GM13977 (cell line): ENCODE results near the gene TNFRSF11A.

Source experiments
- DNase-seq: peaks from one replicate; pipeline ENCODE4 v3.0.0; 2012; ENCODE audit warnings: low spot score
- CTCF ChIP-seq: IDR thresholded peaks from 2 replicates; pipeline ENCODE4 v1.5.1; 2012; ENCODE audit warnings: mild to moderate bottlenecking, control low read depth; ENCODE audit not compliant: insufficient read depth; ENCODE audit errors: extremely low read depth, missing control alignments
- in situ Hi-C: fragments of 300-500 bp; cut with MboI; formaldehyde crosslinking; loops from one replicate; pipeline ENCODE4 v1.12.0; 2022; ENCODE audit warnings: low sequenced_read_pairs, low pct_unique_long_range_greater_than_20kb, mixed read lengths, inconsistent platforms; ENCODE audit not compliant: unreplicated experiment

Gene TNFRSF11A

DNA sequence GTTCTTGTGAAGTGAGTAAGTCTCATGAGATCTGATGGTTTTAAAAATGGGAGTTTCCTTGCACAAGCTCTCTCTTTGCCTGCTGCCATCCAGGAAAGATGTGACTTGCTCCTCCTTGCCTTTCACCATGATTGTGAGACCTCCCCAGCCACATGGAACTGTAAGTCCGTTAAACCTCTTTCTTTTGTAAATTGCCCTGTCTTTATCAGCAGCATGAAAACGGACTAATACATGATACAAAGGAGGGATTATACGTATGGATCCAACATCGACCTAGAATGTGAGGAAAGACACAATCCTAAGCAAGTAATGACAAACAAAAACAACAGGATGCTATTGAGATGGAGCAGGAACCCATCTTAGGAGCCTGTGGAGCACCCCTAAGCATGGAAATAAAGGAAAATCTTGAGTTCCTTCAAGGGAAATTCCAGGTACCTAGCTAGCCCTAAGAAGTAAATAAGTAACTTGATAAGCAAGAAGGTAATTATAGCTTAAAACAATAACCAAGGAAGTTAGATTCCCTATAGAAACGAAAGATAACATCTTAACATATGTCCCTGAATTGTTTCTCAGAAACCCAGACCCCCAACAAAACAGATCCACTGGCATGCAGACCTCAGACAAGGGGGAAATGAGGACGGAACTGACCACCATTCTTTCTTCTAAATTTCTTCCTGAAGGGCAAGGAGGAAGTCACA is 1.5 kb upstream of the TNFRSF11A start:
- in situ Hi-C loops: no loop called here
- no peak for DNase-seq
- no peak for TF ChIP-seq CTCF

GRCh38 chr18:62324181-62324828 is 805 bp upstream of the TNFRSF11A start:
- no peak for DNase-seq
- TF ChIP-seq CTCF: no peak
- in situ Hi-C loops: no loop called here

DNA sequence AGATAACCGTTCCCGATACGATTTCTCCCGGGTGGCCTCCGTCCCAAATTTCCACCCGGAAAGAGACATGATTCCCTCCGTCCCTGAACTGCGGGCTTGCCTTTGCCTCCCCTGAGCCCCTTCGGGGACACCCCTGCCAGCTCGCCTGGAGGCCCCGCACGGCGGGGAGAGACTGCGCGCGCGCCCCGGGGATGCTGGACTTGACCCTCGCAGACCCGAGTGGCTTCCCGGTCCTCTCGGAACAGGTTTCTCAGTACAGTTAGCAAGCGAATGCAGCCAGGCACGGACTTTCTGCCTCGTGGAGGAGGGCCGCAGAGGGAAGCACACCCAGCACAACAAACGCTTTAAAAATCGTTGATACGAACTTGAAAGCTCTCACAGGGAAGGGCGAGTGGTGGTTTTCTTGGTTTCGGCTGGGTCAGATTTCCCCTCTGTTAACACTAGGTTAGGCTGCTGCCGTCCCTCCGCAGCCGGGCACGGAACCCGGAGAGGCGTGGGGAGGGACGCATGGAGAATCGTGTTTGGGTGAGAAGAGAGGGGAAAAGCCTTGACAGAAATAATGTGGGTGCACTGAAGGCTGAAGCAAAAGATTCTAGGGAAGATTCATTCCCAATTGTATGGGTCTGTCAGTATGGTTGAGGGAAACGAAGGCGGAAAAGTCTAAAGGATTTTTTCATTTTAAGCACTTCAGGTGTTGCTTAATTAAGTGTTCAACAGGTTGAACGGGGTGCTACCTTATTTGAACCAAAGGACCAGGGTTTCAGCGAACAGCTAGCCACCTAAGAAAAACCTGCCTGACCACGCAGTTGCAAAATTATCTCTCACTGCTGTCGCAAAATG is 916 bp downstream of the TNFRSF11A start:
- no peak for TF ChIP-seq CTCF
- DNase-seq: peak; percentile 51
- in situ Hi-C loops: no loop called here

DNA sequence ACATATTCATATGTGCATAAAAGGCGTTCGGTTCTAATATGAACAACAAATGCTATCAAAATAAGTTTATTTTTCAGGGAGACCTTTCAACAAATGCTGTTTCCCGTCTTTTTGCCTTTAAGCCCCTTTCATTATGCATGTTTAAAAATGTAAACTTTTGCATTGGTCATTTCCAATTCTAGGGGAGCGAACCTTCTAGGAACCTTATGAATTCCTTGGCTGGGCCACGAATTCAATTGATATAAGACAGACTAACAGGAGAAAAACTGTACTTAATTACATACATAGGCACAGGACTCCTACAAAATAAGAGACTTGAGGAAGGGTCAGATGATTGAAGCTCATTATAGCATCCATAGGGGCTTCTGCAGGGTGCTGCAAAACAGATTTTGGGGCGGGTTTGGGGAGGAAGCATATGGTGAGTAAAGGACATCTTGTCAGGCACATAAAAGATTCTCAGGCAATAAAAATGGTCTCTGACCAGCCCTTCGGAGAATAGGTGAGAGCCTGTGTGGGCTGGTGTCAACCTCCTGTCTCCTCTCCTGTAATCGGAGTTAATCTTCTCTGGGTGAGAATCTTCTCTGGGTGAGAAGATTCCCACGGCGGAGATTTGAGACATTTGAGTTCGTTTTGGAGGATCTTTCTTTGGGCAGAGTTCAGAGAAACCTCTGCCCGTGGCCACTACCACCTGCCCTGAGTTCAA is 1.7 kb downstream of the TNFRSF11A start:
- in situ Hi-C loops: no loop called here
- no peak for TF ChIP-seq CTCF
- DNase-seq: no peak

GRCh38 chr18:62327977-62328376 is 2.9 kb downstream of the TNFRSF11A start:
- TF ChIP-seq CTCF: no peak
- DNase-seq: no peak
- in situ Hi-C loops: no loop called here
